HCT116 (cell line): ENCODE measurements around the gene DEFB128. TPM values are rescaled to one million over a fixed set of nuclear protein-coding genes. Genes with fewer than 3 reads are reported as not detected.

Experiments used
- ATAC-seq: fragments of 200-7000 bp; cut with Tn5 transposase; 2 replicates; pipeline ENCODE4 v1.9.1; 2020; ENCODE audit warnings: mild to moderate bottlenecking, moderate library complexity
- BruUV-seq: library from RNA; stranded (reverse); fragments of 400-500 nt; replicated peaks from 2 replicates; lab custom pipeline; 2021; lab: Mats Ljungman, UMichigan
- CTCF ChIA-PET: fragments of 300-600 bp; sonication (Branson Sonifier 250); formaldehyde crosslinking; loops from one replicate; lab custom pipeline; 2021; ENCODE audit warnings: antibody characterized with exemption; lab: Charles Lee
- POLR2A ChIA-PET: fragments of 300-600, 350-600 bp; sonication (Branson Sonifier 250); formaldehyde crosslinking; loops from one replicate; lab custom pipeline; 2021; ENCODE audit warnings: antibody characterized with exemption; lab: Charles Lee
- RAD21 ChIA-PET, 2 experiments: fragments of 300-600 bp; sonication (Branson Sonifier 250); formaldehyde crosslinking; loops; one replicate each; lab custom pipeline; 2023; ENCODE audit warnings: low total read pairs in 2 of 2; ENCODE audit not compliant: uncharacterized antibody in 2 of 2, unreplicated experiment in 2 of 2, low non-redundant PET in 1 of 2; lab: Charles Lee
- DNase-seq: peaks from one replicate; pipeline ENCODE4 v3.0.0-alpha.2; 2010; ENCODE audit warnings: low read depth, low spot score
- H2AFZ ChIP-seq: fragments of 200-600 bp; shearing (Covaris generic), sonication (generic); 2 replicates; pipeline ENCODE4 v1.6.1; 2017; ENCODE audit warnings: low read depth, mixed run types, mixed read lengths, antibody characterized with exemption, low read length; ENCODE audit not compliant: poor library complexity, severe bottlenecking
- H3K27ac ChIP-seq: 2 replicates; pipeline ENCODE4 v1.5.1; 2012; ENCODE audit warnings: low read depth, low read length
- H3K27me3 ChIP-seq: fragments of 200-600 bp; sonication (generic); 2 replicates; pipeline ENCODE4 v1.6.1; 2016; ENCODE audit warnings: mixed run types, low read length, mixed read lengths; ENCODE audit not compliant: insufficient read depth
- H3K36me3 ChIP-seq, 2 experiments: fragments of 200-500 bp in 1 of 2; fragments of 200-600 bp in 1 of 2; sonication (Bioruptor generic) in 1 of 2; sonication (generic) in 1 of 2; 2 replicates each; pipeline versions ENCODE4 v1.5.1 to v1.6.1; 2014 to 2016; ENCODE audit warnings: low read length in 2 of 2, inconsistent platforms in 1 of 2, mixed read lengths in 1 of 2, mixed run types in 1 of 2; ENCODE audit not compliant: insufficient read depth in 2 of 2, control insufficient read depth in 1 of 2
- H3K4me1 ChIP-seq, 2 experiments: fragments of 200-600 bp in 1 of 2; sonication (generic) in 1 of 2; 2 replicates each; pipeline versions ENCODE4 v1.5.1 to v1.6.1; 2012 to 2017; ENCODE audit warnings: low read length in 2 of 2, inconsistent platforms in 1 of 2, mild to moderate bottlenecking in 1 of 2, mixed read lengths in 1 of 2, mixed run types in 1 of 2, moderate library complexity in 1 of 2; ENCODE audit not compliant: insufficient read depth in 2 of 2, control insufficient read depth in 1 of 2
- H3K4me2 ChIP-seq: fragments of 200-600 bp; sonication (generic); 2 replicates; pipeline ENCODE4 v1.6.1; 2017; ENCODE audit warnings: mixed run types, low read length, mixed read lengths
- H3K4me3 ChIP-seq, 2 experiments: fragments of 200-600 bp in 1 of 2; sonication (generic) in 1 of 2; replicated peaks in 1 of 2; 2 replicates each; pipeline ENCODE4 v1.5.1; 2011 to 2016; ENCODE audit warnings: low read length in 2 of 2, control low read depth in 1 of 2, low read depth in 1 of 2, mild to moderate bottlenecking in 1 of 2, mixed read lengths in 1 of 2, mixed run types in 1 of 2
- H3K79me2 ChIP-seq: fragments of 200-600 bp; sonication (generic); 2 replicates; pipeline ENCODE4 v1.6.1; 2017; ENCODE audit warnings: mild to moderate bottlenecking, mixed run types, low read length, moderate library complexity, mixed read lengths; ENCODE audit not compliant: insufficient read depth
- H3K9ac ChIP-seq: fragments of 200-600 bp; sonication (generic); 2 replicates; pipeline ENCODE4 v1.6.1; 2016; ENCODE audit warnings: low read length, mixed read lengths
- H3K9me2 ChIP-seq: fragments of 200-600 bp; sonication (generic), shearing (Covaris generic); 2 replicates; pipeline ENCODE4 v1.6.1; 2017; ENCODE audit warnings: mixed run types, mild to moderate bottlenecking, moderate library complexity; ENCODE audit not compliant: insufficient read depth
- H3K9me3 ChIP-seq, 2 experiments: fragments of 200-500 bp in 1 of 2; fragments of 200-600 bp in 1 of 2; sonication (Bioruptor generic) in 1 of 2; sonication (generic) in 1 of 2; 2 replicates each; pipeline ENCODE4 v1.6.1; 2014 to 2017; ENCODE audit warnings: low read length in 2 of 2, mixed read lengths in 2 of 2, inconsistent platforms in 1 of 2, low read depth in 1 of 2, mild to moderate bottlenecking in 1 of 2, mixed run types in 1 of 2, moderate library complexity in 1 of 2; ENCODE audit not compliant: control insufficient read depth in 1 of 2, insufficient read depth in 1 of 2
- H4K20me1 ChIP-seq: fragments of 200-600 bp; sonication (generic), shearing (Covaris generic); 2 replicates; pipeline ENCODE4 v1.6.1; 2017; ENCODE audit warnings: mixed run types, mild to moderate bottlenecking, moderate library complexity; ENCODE audit not compliant: insufficient read depth
- CBX3 ChIP-seq: IDR thresholded peaks from 2 replicates; pipeline ENCODE4 v1.6.1; 2012; ENCODE audit warnings: low read depth
- ELF1 ChIP-seq: IDR thresholded peaks from 2 replicates; pipeline ENCODE4 v1.6.1; 2012; ENCODE audit warnings: low read depth, borderline replicate concordance
- EZH2phosphoT487 ChIP-seq: fragments of 200-600 bp; IDR thresholded peaks from 2 replicates; pipeline ENCODE4 v1.6.1; 2018; ENCODE audit warnings: antibody characterized with exemption, borderline replicate concordance
- FOSL1 ChIP-seq: IDR thresholded peaks from 2 replicates; pipeline ENCODE4 v1.6.1; 2012; ENCODE audit warnings: low read depth
- POLR2A ChIP-seq: IDR thresholded peaks from 2 replicates; pipeline ENCODE4 v1.7.0; 2011; ENCODE audit warnings: borderline replicate concordance; ENCODE audit not compliant: insufficient read depth, insufficient read length; ENCODE audit errors: extremely low read depth
- SP1 ChIP-seq: IDR thresholded peaks from 2 replicates; pipeline ENCODE4 v1.6.1; 2012; ENCODE audit warnings: low read depth
- YY1 ChIP-seq: IDR thresholded peaks from 2 replicates; pipeline ENCODE4 v1.6.1; 2011; ENCODE audit warnings: low read length, low read depth, moderate library complexity, mild to moderate bottlenecking; ENCODE audit not compliant: insufficient replicate concordance; ENCODE audit errors: extremely low read depth
- ZNF274 ChIP-seq: fragments of 200-500 bp; sonication (Bioruptor generic); IDR thresholded peaks from 2 replicates; pipeline ENCODE4 v1.6.1; 2014; ENCODE audit warnings: mild to moderate bottlenecking, low read depth, low read length, inconsistent platforms
- intact Hi-C: fragments of 100-400 bp; cut with micrococcal nuclease; formaldehyde crosslinking; loops from 2 replicates; pipeline ENCODE4 v1.10.0; 2022
- total RNA-seq: library from RNA; stranded (reverse); gene quantifications from one replicate; pipeline ENCODE4 v1.2.1, GENCODE V29; 2021; ENCODE audit not compliant: unreplicated experiment
- TF ChIP-seq, protein P1 (sequence below), 3 experiments: fragments of 200-600 bp in 1 of 3; sonication (generic) in 1 of 3; IDR thresholded peaks in 2 of 3; conservative IDR thresholded peaks in 1 of 3; 2 replicates each; pipeline ENCODE4 v1.5.1; 2012 to 2017; ENCODE audit warnings: low read depth in 2 of 3, low read length in 2 of 3, antibody characterized with exemption in 1 of 3, borderline replicate concordance in 1 of 3, control low read depth in 1 of 3, mild to moderate bottlenecking in 1 of 3, mixed read lengths in 1 of 3, mixed run types in 1 of 3, moderate library complexity in 1 of 3; ENCODE audit not compliant: insufficient read depth in 1 of 3
- TF ChIP-seq, protein P2 (sequence below): IDR thresholded peaks from 2 replicates; pipeline ENCODE4 v1.6.1; 2012; ENCODE audit warnings: low read depth
- TF ChIP-seq, protein P3 (sequence below): IDR thresholded peaks from 2 replicates; pipeline ENCODE4 v1.6.1; 2012

The DEFB128 gene
- total RNA-seq, 1 experiment from 2014 or later = not detected

DNA sequence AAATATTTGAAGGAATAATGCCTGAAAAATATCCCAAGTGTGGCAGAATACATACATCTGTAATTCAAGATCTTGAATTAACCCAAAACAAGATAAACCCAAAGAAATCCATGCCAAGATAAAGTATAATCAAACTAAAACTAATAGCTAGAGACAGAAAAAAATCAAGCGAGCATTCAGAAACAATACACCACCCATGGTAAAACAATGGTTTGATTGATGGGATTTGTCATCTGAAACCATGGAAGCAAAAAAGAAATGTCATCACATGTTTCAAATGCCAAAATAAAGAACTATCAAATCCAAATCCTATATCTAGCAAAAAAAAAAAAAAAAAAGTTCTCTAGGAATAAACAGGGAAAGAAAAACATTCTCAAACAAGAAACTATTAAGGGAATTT lies 37.4 kb downstream of the DEFB128 start:
- Histone ChIP-seq H2AFZ (no peak overlapping the region), H3K36me3 (no peaks in the 10 kb centered on the region), H3K4me1 (no peaks in the 10 kb centered on the region), H3K4me3 (no peak overlapping the region), H3K4me2 (no peak overlapping the region), H3K27me3 (peaks cover 8% of the 10 kb centered on the region; the same call in 1 of the 2 replicates), H3K9ac (no peak overlapping the region), H3K79me2 (no peaks in the 10 kb centered on the region), H4K20me1 (no peaks in the 10 kb centered on the region; the same call in 1 of the 2 replicates), H3K9me2 (no peaks in the 10 kb centered on the region), H3K9me3 (no peaks in the 10 kb centered on the region), H3K27ac (no peak overlapping the region)
- RAD21 ChIA-PET = no interaction called here
- DNase-seq = no peak
- no TSS peak for BruUV-seq
- POLR2A ChIA-PET = no interaction called here
- no peak for ATAC-seq
- TF ChIP-seq CBX3 (no peak), ZNF274 (no peak), EZH2phosphoT487 (no peak), YY1 (no peak), ELF1 (no peak), POLR2A (no peak), FOSL1 (no peak), SP1 (no peak)
- TF ChIP-seq, protein P1, sequence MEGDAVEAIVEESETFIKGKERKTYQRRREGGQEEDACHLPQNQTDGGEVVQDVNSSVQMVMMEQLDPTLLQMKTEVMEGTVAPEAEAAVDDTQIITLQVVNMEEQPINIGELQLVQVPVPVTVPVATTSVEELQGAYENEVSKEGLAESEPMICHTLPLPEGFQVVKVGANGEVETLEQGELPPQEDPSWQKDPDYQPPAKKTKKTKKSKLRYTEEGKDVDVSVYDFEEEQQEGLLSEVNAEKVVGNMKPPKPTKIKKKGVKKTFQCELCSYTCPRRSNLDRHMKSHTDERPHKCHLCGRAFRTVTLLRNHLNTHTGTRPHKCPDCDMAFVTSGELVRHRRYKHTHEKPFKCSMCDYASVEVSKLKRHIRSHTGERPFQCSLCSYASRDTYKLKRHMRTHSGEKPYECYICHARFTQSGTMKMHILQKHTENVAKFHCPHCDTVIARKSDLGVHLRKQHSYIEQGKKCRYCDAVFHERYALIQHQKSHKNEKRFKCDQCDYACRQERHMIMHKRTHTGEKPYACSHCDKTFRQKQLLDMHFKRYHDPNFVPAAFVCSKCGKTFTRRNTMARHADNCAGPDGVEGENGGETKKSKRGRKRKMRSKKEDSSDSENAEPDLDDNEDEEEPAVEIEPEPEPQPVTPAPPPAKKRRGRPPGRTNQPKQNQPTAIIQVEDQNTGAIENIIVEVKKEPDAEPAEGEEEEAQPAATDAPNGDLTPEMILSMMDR (IDR thresholded peaks at IDR 0.05 in 2 of 3, conservative IDR thresholded peaks at IDR 0.05 in 1 of 3; ENCODE audit: borderline replicate concordance in 1 of 3, insufficient read depth in 1 of 3, low read depth in 2 of 3, low read length in 2 of 3) = no peak
- TF ChIP-seq, protein P2, sequence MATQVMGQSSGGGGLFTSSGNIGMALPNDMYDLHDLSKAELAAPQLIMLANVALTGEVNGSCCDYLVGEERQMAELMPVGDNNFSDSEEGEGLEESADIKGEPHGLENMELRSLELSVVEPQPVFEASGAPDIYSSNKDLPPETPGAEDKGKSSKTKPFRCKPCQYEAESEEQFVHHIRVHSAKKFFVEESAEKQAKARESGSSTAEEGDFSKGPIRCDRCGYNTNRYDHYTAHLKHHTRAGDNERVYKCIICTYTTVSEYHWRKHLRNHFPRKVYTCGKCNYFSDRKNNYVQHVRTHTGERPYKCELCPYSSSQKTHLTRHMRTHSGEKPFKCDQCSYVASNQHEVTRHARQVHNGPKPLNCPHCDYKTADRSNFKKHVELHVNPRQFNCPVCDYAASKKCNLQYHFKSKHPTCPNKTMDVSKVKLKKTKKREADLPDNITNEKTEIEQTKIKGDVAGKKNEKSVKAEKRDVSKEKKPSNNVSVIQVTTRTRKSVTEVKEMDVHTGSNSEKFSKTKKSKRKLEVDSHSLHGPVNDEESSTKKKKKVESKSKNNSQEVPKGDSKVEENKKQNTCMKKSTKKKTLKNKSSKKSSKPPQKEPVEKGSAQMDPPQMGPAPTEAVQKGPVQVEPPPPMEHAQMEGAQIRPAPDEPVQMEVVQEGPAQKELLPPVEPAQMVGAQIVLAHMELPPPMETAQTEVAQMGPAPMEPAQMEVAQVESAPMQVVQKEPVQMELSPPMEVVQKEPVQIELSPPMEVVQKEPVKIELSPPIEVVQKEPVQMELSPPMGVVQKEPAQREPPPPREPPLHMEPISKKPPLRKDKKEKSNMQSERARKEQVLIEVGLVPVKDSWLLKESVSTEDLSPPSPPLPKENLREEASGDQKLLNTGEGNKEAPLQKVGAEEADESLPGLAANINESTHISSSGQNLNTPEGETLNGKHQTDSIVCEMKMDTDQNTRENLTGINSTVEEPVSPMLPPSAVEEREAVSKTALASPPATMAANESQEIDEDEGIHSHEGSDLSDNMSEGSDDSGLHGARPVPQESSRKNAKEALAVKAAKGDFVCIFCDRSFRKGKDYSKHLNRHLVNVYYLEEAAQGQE = no peak
- TF ChIP-seq, protein P3, sequence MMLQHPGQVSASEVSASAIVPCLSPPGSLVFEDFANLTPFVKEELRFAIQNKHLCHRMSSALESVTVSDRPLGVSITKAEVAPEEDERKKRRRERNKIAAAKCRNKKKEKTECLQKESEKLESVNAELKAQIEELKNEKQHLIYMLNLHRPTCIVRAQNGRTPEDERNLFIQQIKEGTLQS = no peak
- intact Hi-C loops = no loop called here
- CTCF ChIA-PET = no interaction called here
